A673 (cell line): ENCODE measurements around the gene PARN.

Experiments
- CTCF ChIP-seq: fragments of 300-800, 200-600 bp; sonication (generic); conservative IDR thresholded peaks from 2 replicates; pipeline ENCODE4 v1.5.1; 2017; ENCODE audit warnings: low read depth, mild to moderate bottlenecking, antibody characterized with exemption, low read length, moderate library complexity, mixed read lengths
- EZH2 ChIP-seq: fragments of 200-600 bp; sonication (generic); IDR thresholded peaks from 2 replicates; pipeline ENCODE4 v1.6.1; 2017; ENCODE audit warnings: borderline replicate concordance, low read depth, mild to moderate bottlenecking, mixed read lengths, antibody characterized with exemption, low read length; ENCODE audit not compliant: poor library complexity, severe bottlenecking

- TF ChIP-seq CTCF (no peak), EZH2 (no peak)
These were observed 98.4 kb downstream of the PARN start for GRCh38 chr16:14531613-14532012.
